NCI-H1436 (cell line): Measurements from ENCODE around the gene RIN1.
"Not testable (repeated sequence)": the region's sequence is repeated elsewhere in the genome, so short reads cannot be mapped to it uniquely, and the experiment has no call there.

Experiments
- DNase-seq: peaks from one replicate; lab custom pipeline; 2025; lab: John Stamatoyannopoulos, UW

Gene RIN1

DNA sequence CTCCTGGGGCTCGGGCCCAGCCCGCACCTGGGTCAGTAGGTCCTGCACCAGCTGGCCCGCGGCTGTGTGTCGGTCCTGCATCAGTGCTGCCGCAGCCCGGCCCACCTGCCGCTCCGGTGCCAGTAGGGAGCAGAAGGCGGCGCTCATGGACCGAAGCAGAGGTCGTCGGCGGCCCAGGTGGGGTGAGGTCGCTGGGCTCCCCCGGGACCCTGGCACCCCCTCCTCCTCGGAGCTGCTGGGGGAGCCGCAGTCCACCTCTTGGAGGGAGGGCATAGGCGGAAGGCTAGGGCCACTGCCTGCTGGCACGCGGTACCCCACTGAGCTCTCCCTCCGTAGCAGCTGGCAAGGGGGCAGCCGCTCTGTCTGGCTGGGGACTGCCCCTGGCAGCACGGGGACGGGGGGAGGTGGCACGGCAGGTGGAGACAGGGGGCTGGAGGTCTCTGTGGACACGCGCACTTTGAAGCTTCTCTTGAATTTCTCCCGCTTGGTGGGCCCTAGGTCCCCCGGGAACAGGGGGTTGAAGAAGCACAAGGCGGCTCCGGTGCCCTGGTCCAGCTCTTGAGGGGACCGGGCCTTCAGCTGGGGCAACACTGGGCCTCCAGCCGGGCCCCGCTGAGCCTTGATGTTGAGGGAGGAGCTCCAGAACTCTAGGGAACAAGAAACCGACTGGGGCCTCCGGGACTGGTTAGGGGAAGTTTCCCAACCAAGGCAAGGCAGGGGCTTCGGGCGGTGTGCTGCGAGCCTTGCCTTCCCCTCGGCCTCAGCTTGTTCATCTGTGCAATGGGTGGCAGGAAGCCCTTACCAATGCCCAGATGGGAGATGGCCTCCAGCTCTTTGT, 1.4 kb downstream of the RIN1 start:
- DNase-seq: no peak

DNA sequence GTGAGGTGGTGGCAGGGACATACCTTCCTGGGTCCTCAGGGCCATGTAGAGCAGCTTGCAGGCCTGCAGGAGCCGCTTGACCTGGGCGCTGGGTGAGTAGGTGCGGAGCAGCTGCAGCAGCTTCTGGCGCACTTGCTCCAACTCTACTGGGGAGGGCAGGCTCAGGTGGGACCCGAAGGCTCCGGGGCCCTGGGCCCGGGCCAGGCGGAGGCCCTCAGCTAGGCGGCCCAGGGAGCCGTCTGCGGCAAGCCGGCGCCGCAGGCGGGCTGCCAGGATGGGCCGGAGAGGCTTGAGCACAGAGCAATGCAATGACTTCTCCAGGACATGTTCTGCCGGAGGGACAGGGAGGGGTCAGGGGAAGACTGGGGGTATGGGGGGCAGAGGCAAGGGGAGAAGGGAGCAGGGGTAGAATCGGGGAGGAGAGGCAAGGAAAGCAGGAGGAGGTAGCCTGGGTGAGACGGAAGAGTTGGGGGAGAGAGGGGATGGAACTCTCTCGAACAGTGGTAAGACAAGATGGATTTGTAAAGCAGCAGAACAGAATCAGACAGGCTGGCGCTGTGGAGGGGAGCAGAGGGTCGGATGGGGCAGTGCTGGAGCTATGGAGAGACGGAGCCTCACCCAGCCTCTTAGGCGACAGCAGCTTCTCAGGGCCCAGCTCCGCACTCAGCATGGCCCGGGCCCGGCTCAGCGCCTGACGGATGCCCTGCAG, 2.2 kb downstream of the RIN1 start:
- no peak for DNase-seq

DNA sequence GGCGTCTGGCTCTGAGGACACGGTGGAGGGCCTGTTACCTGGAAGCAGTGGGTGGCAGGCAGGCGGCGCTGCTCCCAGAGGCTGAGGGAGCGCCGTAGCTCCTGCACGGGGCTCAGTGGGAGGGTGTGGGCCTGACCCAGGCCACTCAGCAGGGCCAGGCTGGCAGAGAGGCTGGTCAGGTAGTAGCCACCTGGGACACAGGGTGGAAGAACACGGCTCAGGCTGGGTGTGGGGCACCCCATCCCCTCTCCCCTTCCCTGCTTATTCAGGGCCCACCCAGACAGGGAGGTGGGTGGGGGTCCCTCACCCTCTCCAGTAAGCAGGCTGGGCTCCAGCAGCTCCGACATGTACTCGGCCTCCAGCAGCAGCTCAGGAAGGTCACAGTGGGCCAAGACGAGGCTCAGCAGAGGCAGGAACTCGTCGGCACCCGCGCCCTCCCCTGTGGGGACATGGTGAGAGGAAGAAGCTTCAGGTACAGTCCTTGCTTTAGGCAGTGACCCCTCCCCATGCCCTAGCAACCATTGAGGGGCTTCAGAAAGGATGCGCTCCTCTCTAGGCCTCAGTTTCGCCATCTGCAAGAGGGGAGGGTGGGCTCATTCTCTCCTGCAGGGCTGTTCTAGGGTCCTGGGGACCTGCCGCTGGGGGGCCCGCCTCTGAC, 2.9 kb downstream of the RIN1 start:
- no peak for DNase-seq

GRCh38 chr11:66332371-66333219, 3.6 kb downstream of the RIN1 start:
- no peak for DNase-seq

DNA sequence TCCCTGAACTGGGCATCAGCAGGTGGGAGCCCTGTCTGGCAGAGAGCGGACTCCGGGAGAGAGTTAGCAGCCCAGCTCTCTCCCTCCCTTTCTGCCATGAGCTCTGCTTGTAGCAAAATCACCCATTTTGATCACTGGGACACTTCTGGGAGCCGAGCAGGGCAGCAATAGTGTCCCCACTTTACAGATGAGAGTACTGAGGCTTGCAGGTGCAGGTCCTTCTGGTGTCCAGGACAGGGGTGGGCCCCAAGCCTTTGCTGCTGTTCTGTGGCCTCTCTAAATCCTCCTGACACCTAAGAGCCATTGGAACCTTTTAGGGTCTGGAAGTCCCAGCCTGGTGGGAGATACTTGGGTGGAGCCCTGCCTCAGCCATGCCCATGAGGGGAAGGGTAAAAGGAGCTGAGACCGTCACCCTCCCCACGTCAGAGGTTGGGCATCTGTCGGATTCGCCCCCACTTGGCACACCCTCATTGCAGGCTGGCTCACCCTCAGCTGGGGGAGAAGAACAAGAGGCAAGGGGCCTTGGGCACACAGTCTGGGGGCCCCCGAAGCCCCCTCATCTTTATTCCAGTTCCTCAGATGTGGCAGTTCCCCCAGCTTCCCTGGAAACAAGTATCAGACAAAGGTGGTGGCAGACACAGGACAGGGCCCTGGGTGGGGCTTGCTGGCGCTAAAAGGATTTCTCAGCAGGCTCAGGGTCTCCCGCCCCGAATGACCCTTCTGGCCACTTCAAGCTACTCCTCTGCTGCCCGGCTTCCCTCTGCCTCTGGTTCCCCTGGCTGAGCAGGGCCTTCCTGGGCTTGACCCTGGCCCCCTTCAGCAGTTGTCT, 4.5 kb downstream of the RIN1 start:
- DNase-seq: no peak

- DNase-seq: no peak
These were observed 5.3 kb downstream of the RIN1 start for GRCh38 chr11:66330931-66331330.

DNA sequence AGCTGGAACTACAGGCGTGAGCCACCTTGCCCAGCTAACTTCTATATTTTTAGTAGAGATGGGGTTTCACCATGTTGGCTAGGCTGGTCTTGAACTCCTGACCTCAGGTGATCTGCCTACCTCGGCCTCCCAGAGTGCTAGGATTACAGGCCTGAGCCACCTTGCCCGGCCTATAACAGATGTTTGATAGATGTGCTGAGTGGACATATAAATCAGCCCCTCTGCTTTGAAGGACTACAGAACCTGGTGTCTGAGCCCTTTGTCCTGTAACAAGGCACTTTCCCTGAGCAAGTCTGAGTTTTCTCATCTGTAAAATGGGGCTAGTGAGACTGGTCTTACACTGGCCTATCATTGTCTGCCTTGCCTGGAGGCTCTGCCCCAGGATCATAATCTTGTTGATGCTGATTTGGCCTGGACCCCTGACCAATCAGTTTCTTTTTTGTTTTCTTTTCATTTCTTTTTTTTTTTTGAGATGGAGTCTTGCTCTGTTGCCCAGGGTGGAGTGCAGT, 7.0 kb downstream of the RIN1 start:
- DNase-seq: no peak

DNA sequence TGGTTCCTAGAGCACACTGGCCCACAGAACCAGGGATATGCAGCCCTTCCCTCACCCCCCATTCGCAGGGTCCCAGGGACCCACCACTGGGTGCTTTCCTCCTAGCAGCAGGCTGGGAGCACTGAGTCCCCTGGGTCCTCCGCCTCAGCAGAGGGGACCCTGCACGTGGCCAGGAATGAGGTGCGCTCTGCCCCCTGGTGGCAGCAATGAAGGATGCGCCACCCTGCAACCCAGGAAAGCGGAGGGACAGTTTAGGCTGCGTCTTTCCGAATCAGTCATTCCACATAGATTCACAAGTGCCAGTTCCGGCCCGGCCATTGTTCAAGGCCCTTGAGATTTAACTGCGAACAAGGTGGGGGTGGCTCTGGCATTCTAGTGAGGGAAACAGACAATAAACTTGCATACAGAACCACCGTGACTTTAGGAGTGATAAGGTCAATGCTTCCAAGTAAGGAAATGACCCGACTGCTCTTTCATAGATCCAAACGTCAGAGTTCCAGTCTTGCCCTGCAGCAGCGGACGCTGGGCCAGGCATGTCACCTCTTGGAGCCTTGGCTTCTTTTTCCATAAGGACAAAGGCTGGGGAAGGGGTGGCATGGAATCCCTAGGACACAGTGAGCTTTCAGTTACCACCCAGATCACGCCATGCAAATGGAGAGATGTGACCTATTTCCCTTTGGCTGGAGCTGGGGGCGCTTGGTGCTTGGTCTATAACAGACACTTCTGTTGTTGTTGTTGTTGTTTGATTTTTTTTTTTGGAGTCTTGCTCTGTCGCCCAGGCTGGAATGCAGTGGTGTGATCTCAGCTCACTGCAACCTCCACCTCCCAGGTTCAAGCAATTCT, 7.7 kb downstream of the RIN1 start:
- DNase-seq: peak; percentile 82

DNA sequence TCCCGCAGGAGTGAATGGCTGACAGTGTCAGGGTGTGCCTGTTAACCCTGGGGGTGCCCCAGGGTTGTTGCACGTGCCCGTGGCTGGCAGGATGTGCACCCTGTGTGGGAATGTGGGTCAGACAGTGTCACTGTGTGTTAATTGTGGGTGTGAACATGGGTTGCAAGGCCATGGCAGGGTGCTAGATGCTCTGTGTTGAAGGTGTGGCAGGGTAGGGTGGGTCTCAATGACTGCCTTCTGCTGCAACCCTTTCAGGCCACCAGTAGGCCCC, 8.3 kb downstream of the RIN1 start:
- no peak for DNase-seq

DNA sequence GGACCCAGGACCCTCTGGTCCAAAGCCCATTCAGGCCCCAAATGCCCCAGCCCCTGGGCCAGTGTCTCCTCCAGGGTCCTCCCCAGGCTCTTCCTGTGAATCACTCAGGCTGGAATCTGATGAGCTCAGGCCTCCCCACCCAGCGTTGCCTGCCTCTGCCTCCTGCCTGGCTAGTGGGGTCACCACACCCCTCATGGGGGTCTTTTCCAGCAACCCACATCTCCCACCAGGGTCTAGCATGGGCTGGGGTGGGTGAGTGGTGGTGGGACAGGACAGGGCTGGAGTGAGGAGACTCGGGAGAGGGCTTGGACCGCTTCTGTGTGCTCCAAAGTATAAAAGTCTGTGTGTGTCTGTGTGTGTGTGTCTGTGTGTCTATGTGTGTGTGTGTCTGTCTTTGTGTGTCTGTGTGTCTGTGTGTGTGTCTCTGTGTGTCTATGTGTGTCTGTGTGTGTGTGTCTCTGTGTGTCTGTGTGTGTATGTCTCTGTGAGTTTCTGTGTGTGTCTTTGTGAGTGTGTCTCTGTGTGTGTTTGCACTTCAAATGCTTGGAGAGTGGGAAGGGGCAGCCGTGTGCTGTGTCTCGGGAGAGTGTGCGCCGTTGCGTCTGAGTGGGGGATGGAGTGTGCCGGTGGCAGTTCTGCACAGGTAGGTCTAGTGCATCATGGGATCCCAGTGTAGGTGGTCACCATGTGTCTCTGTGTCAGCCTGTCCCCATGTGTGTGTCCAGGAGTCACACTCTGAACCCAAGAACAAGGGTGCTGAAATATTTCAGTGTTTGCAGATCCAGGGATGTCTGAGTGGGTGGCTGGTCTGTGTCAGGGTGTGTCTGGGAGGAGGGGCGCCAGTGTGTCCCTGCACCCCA, 8.8 kb downstream of the RIN1 start:
- DNase-seq: no peak

DNA sequence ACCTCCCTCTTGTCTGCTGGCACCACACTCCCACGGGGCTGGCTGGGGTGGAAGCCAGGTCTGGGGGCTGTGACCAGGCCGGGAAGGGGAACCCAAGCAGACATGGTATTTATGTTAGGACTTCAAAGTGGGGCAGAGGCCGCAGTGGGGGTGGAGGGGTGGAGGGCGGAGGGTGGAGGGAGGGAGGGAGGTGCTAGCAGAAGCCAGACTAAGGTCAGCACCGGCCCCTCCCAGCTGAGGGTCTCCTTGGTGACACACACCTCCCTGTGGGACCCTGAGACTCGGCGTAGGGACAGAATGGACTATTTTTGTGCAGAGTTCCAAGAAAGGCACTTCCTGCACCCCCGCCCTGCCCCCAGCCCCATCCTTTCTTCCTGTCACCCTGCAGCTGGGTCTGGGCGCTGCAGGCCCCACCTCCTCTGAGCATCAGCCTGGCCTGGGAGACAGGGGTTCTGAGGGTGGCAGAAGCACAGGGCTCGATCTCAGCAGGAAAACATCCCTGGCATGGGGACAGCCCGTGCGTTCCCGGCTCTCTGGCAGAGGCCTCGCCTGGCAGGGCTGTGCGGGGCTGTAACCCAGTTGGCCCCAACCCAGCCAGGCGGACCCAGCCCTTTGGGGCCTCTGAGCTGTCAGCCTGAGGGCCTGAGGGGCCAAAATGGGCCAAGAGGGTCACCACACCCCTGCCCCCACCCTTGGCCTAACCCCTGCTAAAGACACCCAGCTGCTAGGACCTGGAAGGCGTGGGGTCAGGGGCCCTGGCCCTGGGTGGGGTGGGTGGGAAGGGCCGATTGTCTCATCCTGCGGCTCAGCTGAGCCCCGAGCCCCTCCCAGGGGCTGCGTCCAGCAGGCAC, 9.7 kb downstream of the RIN1 start:
- DNase-seq: no peak

GRCh38 chr11:66325263-66325671, 11.0 kb downstream of the RIN1 start:
- no peak for DNase-seq

- DNase-seq: no peak
These were observed 11.6 kb downstream of the RIN1 start for GRCh38 chr11:66324664-66325063.

GRCh38 chr11:66323684-66324083, 12.6 kb downstream of the RIN1 start:
- DNase-seq: no peak

DNA sequence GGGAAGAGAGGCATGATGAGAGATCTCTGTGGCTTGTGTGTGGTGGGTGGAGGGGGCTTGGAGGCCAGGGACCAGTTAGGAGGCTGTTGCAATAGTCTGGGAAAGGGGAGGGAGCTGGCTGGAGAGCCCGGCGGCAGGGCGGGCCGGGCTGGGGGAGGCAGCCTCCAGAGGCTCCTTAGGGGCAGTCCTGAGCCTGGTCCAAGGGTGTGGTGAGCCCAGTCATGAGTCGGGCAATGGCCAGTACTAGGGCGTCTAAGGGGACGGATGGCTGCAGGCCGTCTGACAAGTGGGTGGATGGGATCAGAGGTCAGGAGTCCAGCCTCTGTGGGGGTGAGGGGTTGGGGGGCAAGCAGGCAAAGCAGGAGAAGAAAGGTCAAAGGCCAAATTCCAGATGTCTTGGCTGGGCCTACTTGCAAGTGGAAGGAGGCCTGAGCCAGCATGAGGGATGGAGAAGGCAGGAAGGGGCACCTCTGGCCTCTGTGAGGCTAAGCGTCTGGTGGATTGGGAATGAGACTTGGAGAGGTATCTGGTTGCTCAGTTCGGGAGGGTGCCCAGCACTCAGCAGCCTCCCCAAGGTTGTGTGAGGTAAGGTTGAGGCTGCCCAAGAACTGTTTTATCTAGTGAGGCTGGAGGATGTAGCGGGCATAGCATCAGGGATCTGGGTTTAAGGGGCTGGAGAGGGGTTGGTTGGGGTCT, 13.4 kb downstream of the RIN1 start:
- DNase-seq: no peak

DNA sequence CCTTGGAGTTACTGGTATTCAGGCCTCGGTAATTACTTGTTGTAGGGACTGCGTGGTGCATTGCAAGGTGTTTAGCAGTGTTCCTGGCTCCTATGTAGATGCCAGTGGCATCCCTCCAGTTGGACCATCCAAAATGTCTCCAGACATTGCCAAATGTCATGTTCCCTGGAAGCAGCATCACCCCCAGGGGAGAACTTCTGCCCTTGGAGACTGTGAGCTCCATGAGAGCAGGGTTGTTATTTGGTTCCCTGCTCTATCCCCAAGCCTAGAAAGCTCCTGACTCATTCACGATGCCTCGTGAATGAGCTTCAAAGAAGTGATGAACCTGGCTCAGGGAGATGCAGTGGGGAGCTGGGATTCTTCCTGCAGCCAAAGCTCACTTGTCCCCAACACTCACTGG, 14.6 kb downstream of the RIN1 start:
- no peak for DNase-seq

DNA sequence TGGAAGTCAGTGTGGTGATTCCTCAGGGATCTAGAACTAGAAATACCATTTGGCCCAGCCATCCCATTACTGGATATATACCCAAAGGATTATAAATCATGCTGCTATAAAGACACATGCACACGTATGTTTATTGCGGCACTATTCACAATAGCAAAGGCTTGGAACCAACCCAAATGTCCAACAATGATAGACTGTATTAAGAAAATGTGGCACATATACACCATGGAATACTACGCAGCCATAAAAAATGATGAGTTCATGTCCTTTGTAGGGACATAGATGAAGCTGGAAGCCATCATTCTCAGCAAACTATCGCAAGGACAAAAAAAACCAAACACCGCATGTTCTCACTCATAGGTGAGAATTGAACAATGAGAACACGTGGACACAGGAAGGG, 15.5 kb downstream of the RIN1 start:
- DNase-seq: not testable (repeated sequence)

- not testable (repeated sequence) for DNase-seq
These were observed 15.9 kb downstream of the RIN1 start for GRCh38 chr11:66320289-66320688.
